Gastrocnemius medialis (tissue), 4 donors: ENCODE results near the gene OPCML.

Experiments
- POLR2A ChIP-seq, 2 donors: fragments of 450-650 bp; IDR thresholded peaks; one replicate each; pipeline ENCODE4 v1.6.1; 2017; ENCODE audit warnings: antibody characterized with exemption in 2 of 2, mild to moderate bottlenecking in 2 of 2, moderate library complexity in 2 of 2
- TF ChIP-seq, protein P1 (sequence below), 5 experiments: fragments of 450-650 bp in 3 of 5; fragments of 200-600 bp in 2 of 5; sonication (generic) in 2 of 5; IDR thresholded peaks in 4 of 5; conservative IDR thresholded peaks in 1 of 5; 1 replicate in 4 of 5; 2 replicates in 1 of 5; pipeline ENCODE4 v1.5.1; 2016 to 2019; ENCODE audit warnings: antibody characterized with exemption in 5 of 5, mild to moderate bottlenecking in 3 of 5, moderate library complexity in 3 of 5

DNA sequence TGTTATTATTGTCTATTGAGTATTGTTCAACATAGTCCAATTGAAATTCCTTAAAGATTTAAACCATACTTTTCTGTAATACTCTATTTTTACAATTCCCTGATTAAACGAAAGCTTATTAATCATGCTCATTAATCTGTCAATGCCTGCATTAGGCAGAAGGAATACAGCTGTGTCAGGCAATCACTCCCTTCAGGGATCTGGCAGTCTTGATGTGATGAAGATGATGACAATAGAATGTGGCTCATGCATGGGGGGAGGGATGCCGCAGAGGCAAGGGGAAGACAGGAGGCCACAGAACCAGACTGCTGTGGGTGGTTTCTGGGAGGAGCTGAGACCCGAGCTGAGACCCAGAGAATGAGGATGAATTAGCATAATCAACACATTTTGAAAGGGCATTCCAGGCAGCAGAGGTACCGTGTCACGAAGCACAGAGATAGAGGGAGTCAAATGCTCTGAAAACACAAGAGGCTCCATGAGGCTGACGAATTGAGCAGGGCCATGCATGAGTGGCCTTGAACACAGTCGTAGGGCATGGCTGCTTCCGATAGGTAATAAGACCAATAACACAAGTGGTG is 1075.5 kb downstream of the OPCML start:
- TF ChIP-seq, protein P1, sequence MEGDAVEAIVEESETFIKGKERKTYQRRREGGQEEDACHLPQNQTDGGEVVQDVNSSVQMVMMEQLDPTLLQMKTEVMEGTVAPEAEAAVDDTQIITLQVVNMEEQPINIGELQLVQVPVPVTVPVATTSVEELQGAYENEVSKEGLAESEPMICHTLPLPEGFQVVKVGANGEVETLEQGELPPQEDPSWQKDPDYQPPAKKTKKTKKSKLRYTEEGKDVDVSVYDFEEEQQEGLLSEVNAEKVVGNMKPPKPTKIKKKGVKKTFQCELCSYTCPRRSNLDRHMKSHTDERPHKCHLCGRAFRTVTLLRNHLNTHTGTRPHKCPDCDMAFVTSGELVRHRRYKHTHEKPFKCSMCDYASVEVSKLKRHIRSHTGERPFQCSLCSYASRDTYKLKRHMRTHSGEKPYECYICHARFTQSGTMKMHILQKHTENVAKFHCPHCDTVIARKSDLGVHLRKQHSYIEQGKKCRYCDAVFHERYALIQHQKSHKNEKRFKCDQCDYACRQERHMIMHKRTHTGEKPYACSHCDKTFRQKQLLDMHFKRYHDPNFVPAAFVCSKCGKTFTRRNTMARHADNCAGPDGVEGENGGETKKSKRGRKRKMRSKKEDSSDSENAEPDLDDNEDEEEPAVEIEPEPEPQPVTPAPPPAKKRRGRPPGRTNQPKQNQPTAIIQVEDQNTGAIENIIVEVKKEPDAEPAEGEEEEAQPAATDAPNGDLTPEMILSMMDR (IDR thresholded peaks at IDR 0.05 in 4 of 5, conservative IDR thresholded peaks at IDR 0.05 in 1 of 5): no peak
- TF ChIP-seq POLR2A (IDR thresholded peaks at IDR 0.05): no peak
